Common myeloid progenitor, CD34-positive (primary cell): ENCODE measurements around the gene GNPAT.
A peak's percentile ranks its signal among the peaks of the same experiment; 100 is the strongest.

Source experiments
- CTCF ChIA-PET: fragments of 350-600 bp; sonication (Branson Sonifier 250); formaldehyde crosslinking; loops from one replicate; lab custom pipeline; 2021; ENCODE audit warnings: antibody characterized with exemption; lab: Charles Lee
- POLR2A ChIA-PET: fragments of 350-600 bp; sonication (Branson Sonifier 250); formaldehyde crosslinking; loops from one replicate; lab custom pipeline; 2021; ENCODE audit warnings: antibody characterized with exemption; lab: Charles Lee
- DNase-seq, 3 donors: peaks; one replicate each; pipeline versions ENCODE4 v3.0.0 to v3.0.0-alpha.2; 2013
- H3K27ac ChIP-seq, 2 experiments: 1 replicate in 1 of 2; 2 replicates in 1 of 2; pipeline ENCODE4 v1.7.0; 2013; ENCODE audit warnings: inconsistent platforms in 2 of 2, low read length in 2 of 2, mild to moderate bottlenecking in 2 of 2, low read depth in 1 of 2, moderate library complexity in 1 of 2; ENCODE audit not compliant: severe bottlenecking in 2 of 2, insufficient read depth in 1 of 2, poor library complexity in 1 of 2
- H3K27me3 ChIP-seq, 5 experiments: replicated peaks in 2 of 5; 1 replicate in 3 of 5; 2 replicates in 2 of 5; pipeline versions ENCODE4 v1.6.1 to v1.7.0; 2013; ENCODE audit warnings: low read length in 4 of 5, mild to moderate bottlenecking in 2 of 5, moderate library complexity in 2 of 5, inconsistent platforms in 1 of 5; ENCODE audit not compliant: insufficient read depth in 5 of 5, control insufficient read depth in 4 of 5
- H3K36me3 ChIP-seq, 4 experiments: 1 replicate in 2 of 4; 2 replicates in 2 of 4; pipeline versions ENCODE4 v1.6.1 to v1.7.0; 2013; ENCODE audit warnings: low read length in 3 of 4, control low read depth in 1 of 4, mild to moderate bottlenecking in 1 of 4; ENCODE audit not compliant: control insufficient read depth in 4 of 4, insufficient read depth in 4 of 4
- H3K4me1 ChIP-seq, 4 experiments: 1 replicate in 3 of 4; 2 replicates in 1 of 4; pipeline versions ENCODE4 v1.6.1 to v1.7.1; 2013; ENCODE audit warnings: low read length in 3 of 4, mild to moderate bottlenecking in 3 of 4, control low read depth in 1 of 4, inconsistent platforms in 1 of 4, moderate library complexity in 1 of 4; ENCODE audit not compliant: control insufficient read depth in 4 of 4, insufficient read depth in 4 of 4; ENCODE audit errors: control extremely low read depth in 1 of 4
- H3K4me3 ChIP-seq, 7 experiments: 1 replicate in 4 of 7; 2 replicates in 3 of 7; pipeline versions ENCODE4 v1.5.1 to v1.7.0; 2013; ENCODE audit warnings: mild to moderate bottlenecking in 7 of 7, low read length in 6 of 7, moderate library complexity in 6 of 7, inconsistent platforms in 2 of 7, low read depth in 2 of 7, control low read depth in 1 of 7; ENCODE audit not compliant: insufficient read depth in 4 of 7, control insufficient read depth in 1 of 7; ENCODE audit errors: extremely low read depth in 1 of 7
- H3K9me3 ChIP-seq, 5 experiments: 1 replicate in 4 of 5; 2 replicates in 1 of 5; pipeline versions ENCODE4 v1.6.1 to v1.7.1; 2013; ENCODE audit warnings: low read length in 4 of 5, mild to moderate bottlenecking in 2 of 5, inconsistent platforms in 1 of 5, low read depth in 1 of 5, moderate library complexity in 1 of 5; ENCODE audit not compliant: control insufficient read depth in 4 of 5, insufficient read depth in 2 of 5; ENCODE audit errors: control extremely low read depth in 1 of 5
- WGBS: methylation state at CpG from one replicate; pipeline ENCODE4 v1.1.5; 2013; ENCODE audit not compliant: insufficient coverage; 5-methylcytosine and 5-hydroxymethylcytosine counted together

The GNPAT gene

DNA sequence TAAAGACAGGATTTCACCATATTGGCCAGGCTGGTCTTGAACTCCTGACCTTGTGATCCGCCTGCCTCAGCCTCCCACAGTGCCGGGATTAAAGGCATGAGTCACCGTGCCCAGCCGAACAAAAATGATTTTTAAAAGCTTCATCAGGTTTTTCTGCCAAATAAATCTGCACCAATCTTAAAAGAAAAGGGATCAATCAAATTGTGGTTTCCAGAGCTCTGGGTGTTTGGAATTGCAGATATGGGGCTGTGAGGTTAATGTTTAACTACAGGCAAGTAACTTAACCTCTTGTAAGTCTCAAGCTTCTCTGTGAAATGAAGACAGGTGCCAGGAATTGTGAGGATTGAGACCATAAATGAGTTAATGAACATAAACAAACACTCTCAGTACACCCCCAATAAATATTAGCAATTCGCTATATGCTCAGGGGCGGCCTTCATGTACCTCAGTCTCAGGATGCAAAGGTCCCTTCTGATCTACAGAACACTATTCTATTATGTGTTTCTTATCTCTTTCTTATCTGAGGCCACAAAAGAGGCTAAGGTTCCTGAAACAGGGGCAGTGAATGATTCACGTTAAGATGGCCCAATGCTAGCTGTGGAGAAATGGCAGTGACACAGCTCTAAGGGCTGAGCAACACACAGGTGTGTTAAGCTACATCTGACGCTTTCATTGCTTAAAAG lies 7.1 kb upstream of the GNPAT start:
- H3K9me3 ChIP-seq: no peaks in the 10 kb centered on the region
- H3K4me3 ChIP-seq: no peak overlapping the region
- ChIA-PET CTCF (interaction anchor here (0.6 kb wide), 1 partner anchor 1470 kb away, joined by 4 read pairs; no protein-coding TSS in a partner anchor), POLR2A (no interaction called here)
- peak in 1 of 3 donors; percentile 7 for DNase-seq
- H3K36me3 ChIP-seq: peaks cover 10 to 67% (median 34%) of the 10 kb centered on the region in 4 experiments
- no peak overlapping the region for H3K27ac ChIP-seq
- H3K27me3 ChIP-seq: no peaks in the 10 kb centered on the region
- H3K4me1 ChIP-seq: no peaks in the 10 kb centered on the region
- 96% methylated on average over 8 of the region's 8 CpGs for WGBS

DNA sequence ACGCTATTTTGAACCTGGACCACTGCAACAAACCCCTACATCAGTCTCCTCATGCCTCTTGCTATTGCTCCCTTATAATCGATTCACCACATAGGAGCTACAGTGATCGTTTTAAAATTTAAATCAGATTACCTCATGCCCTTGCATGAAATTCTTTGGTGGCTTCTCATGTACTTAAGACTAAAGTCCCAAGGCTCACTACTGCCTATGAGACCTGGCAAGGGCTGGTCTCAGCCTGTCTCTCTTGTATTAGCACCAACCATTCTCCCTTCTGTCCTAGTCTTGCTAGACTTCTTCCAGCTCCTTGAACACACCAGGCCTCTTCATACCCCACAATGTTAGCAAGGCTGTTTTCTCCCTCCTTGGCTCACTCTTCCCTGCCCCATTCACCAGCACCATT lies 6.5 kb upstream of the GNPAT start:
- Histone ChIP-seq H3K27me3 (no peaks in the 10 kb centered on the region), H3K4me3 (no peak overlapping the region), H3K36me3 (peaks cover 10 to 63% (median 33%) of the 10 kb centered on the region in 4 experiments), H3K27ac (no peak overlapping the region), H3K4me1 (no peaks in the 10 kb centered on the region), H3K9me3 (no peaks in the 10 kb centered on the region)
- WGBS: 100% methylated on average over 3 of the region's 3 CpGs
- no peak for DNase-seq
- ChIA-PET CTCF (no interaction called here), POLR2A (no interaction called here)

DNA sequence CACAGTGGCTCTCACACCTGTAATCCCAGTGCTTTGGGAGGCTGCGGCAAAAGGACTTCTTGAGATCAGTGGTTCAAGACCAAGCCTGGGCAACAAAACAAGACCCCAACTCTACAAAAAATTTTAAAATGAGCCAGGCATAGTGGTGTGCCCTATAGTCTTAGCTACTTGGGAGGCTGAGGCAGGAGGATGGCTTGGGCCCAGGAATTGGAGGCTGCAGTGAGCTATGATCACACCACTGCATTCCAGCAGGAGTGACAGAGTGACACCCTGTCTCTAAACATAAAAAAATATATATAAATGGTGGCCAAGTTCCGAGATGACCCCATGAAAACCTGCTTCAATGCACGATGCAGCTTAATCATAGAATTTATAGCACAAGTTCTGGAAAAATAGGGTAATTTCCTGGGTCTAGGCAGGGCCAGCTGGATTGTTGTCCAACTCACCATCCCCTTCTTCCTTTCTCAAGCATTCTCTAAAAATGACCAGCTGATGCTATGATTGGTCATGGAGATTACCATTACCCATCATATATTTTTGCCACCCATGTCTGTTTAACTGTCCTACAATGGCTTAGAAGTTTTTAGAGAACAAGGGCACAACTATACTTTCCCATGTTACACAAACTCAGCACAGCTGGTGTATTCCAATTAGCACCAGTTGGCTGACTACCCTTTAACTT lies 5.3 kb upstream of the GNPAT start:
- ChIA-PET POLR2A (no interaction called here), CTCF (no interaction called here)
- Histone ChIP-seq H3K27ac (no peak overlapping the region), H3K36me3 (peaks cover 7 to 56% (median 26%) of the 10 kb centered on the region in 4 experiments), H3K4me3 (no peak overlapping the region), H3K4me1 (peaks cover 6 to 11% (median 8%) of the 10 kb centered on the region in 4 experiments), H3K9me3 (no peaks in the 10 kb centered on the region), H3K27me3 (no peaks in the 10 kb centered on the region)
- 87% methylated on average over 3 of the region's 3 CpGs for WGBS
- no peak for DNase-seq

DNA sequence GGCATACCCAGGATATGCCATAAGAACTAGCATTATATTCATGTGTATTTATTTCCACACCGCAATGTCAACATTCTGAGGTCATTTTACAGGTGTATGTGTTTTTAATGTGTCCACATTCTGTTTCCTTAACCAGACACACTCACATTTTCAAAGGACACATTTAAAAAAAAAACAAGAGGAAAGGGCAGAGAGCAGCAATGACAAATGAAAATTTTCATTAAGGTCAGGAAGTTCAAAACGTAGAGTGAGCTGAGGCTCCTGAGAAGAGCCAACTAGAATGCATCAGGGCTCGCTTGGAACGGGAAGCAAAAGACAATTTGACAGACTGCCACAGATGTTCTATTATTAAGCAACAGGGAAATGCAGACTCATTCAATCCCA lies 4.8 kb upstream of the GNPAT start:
- 33% methylated on average over 3 of the region's 4 CpGs for WGBS
- Histone ChIP-seq H3K9me3 (no peaks in the 10 kb centered on the region), H3K4me3 (no peak overlapping the region), H3K4me1 (peaks cover 6 to 12% (median 9%) of the 10 kb centered on the region in 4 experiments), H3K27me3 (no peaks in the 10 kb centered on the region), H3K36me3 (peaks cover 7 to 52% (median 21%) of the 10 kb centered on the region in 4 experiments), H3K27ac (no peak overlapping the region)
- DNase-seq: no peak
- ChIA-PET CTCF (no interaction called here), POLR2A (no interaction called here)

DNA sequence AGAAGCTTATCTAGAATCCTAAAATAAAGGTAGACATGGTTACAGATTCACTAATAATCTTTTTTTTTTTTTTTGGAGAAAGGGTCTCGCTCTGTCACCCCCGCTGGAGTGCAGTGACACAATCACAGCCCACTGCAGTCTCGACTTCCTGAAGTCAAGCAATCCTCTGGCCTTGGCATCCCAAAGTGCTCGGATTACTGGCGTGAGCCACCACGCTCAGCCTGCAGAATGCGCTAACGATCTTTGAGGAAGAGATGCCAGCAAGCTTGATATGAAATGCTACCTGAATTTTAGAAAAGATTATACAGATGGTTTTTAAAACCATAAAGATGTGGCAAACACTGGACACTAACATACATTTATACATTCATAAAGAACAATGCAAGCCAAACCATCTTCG lies 4.1 kb upstream of the GNPAT start:
- ChIA-PET CTCF (interaction anchor here (2.5 kb wide), 1 partner anchor 26 kb away, joined by 7 read pairs; no protein-coding TSS in a partner anchor), POLR2A (no interaction called here)
- Histone ChIP-seq H3K27ac (no peak overlapping the region), H3K27me3 (no peaks in the 10 kb centered on the region), H3K9me3 (no peaks in the 10 kb centered on the region), H3K4me1 (peaks cover 8 to 14% (median 12%) of the 10 kb centered on the region in 4 experiments), H3K36me3 (peaks cover 5 to 46% (median 20%) of the 10 kb centered on the region in 4 experiments), H3K4me3 (no peak overlapping the region)
- 99% methylated on average over 9 of the region's 9 CpGs for WGBS
- no peak for DNase-seq

DNA sequence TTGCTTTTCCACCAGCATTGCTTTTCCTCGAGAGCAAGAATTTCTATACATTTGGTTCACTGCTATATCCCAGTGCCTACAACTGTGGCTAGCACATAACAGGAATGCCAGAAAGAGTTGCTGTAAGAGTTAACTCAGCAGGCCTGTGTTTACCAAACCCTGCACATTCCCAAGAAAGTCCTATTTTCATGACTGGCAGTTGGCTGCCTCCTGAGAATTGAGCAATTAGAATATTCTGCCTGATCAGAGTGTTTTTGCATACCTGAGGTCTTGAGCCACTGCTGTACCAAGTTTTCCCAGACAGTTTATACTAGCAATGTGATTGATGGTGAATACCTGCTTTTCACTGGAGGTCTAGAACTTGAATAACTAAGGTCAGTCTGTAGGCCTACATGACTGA lies 2.7 kb upstream of the GNPAT start:
- Histone ChIP-seq H3K4me3 (no peak overlapping the region), H3K27me3 (no peaks in the 10 kb centered on the region), H3K36me3 (peaks cover 2 to 37% (median 18%) of the 10 kb centered on the region in 4 experiments), H3K4me1 (peaks cover 14 to 28% (median 21%) of the 10 kb centered on the region in 4 experiments), H3K9me3 (no peaks in the 10 kb centered on the region), H3K27ac (no peak overlapping the region)
- POLR2A ChIA-PET: no interaction called here
- 100% methylated on average over 1 of the region's 1 CpG for WGBS
- no peak for DNase-seq
- CTCF ChIA-PET: interaction anchor here (1.0 to 2.5 kb wide), 3 partner anchors 12 to 27 kb away, joined by 4 to 7 read pairs (median 5); no protein-coding TSS in a partner anchor

DNA sequence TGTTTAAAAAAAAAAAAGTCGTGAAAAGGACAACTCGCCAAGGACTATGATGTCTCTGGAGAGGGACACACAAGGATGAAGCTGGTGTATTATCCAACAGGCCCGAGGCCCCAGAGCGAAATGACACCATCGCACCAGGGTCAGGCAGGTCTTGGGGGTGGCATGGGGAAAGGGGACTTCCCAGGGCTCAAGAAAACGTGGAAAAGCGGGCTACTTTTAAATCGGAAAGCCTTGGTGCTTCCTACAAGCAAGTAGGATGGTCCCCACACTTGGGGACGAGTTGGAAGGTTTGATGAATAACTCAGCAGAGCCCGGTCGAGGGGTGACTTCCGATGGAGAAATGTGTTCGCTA lies 505 bp upstream of the GNPAT start:
- 5% methylated on average over 13 of the region's 13 CpGs for WGBS
- H3K27me3 ChIP-seq: no peaks in the 10 kb centered on the region
- POLR2A ChIA-PET: interaction anchor here (0.6 to 0.8 kb wide), 3 partner anchors 12 to 97 kb away, joined by 3 to 6 read pairs (median 3); no protein-coding TSS in a partner anchor
- H3K4me3 ChIP-seq: peak overlapping the region; percentile 59 to 99 (median 91)
- DNase-seq: peak in 1 of 3 donors; percentile 44
- no peaks in the 10 kb centered on the region for H3K9me3 ChIP-seq
- peaks cover 14 to 31% (median 22%) of the 10 kb centered on the region in 4 experiments for H3K4me1 ChIP-seq
- CTCF ChIA-PET: interaction anchor here (1.2 kb wide), 1 partner anchor 13 kb away, joined by 4 read pairs; no protein-coding TSS in a partner anchor
- H3K36me3 ChIP-seq: peaks cover 3 to 31% (median 15%) of the 10 kb centered on the region in 4 experiments
- H3K27ac ChIP-seq: peak overlapping the region; percentile 41 to 88
